ENCODE measurements around the gene WNT3A.

WNT3A gene

GRCh38 chr1:228045871-228046270 is 39.1 kb downstream of the WNT3A start:
- Histone ChIP-seq H3K4me1 (ENCODE audit: insufficient read depth, low read length, poor library complexity, severe bottlenecking) (no peaks in the 10 kb centered on the region), H3K27me3 (ENCODE audit: insufficient read depth, low read length, poor library complexity, severe bottlenecking) (no peaks in the 10 kb centered on the region), H3K4me3 (ENCODE audit: low read length, poor library complexity, severe bottlenecking) (no peak overlapping the region), H3K9me2 (replicated peaks; ENCODE audit: low read depth, low read length) (no peaks in the 10 kb centered on the region), H3F3A (ENCODE audit: low read depth) (no peaks in the 10 kb centered on the region), H3K79me2 (ENCODE audit: insufficient read depth, low read length) (no peaks in the 10 kb centered on the region), H3K9ac (ENCODE audit: low read depth, low read length, poor library complexity, severe bottlenecking) (no peak overlapping the region), H2AFZ (ENCODE audit: low read length) (no peak overlapping the region), H3K4me2 (ENCODE audit: low read depth, low read length, poor library complexity, severe bottlenecking) (no peak overlapping the region), H3K36me3 (ENCODE audit: insufficient read depth, low read length) (no peaks in the 10 kb centered on the region), H4K20me1 (ENCODE audit: insufficient read depth, low read length, poor library complexity, severe bottlenecking) (no peaks in the 10 kb centered on the region), H3K9me3 (ENCODE audit: insufficient read depth, low read depth, low read length) (peaks cover 3% of the 10 kb centered on the region; the same call in 1 of the 2 replicates)
- TF ChIP-seq EZH2phosphoT487 (IDR thresholded peaks at IDR 0.05; ENCODE audit: borderline replicate concordance) (no peak), CTCF (conservative IDR thresholded peaks at IDR 0.05; ENCODE audit: low read length) (no peak)

GRCh38 chr1:228046421-228047182 is 39.8 kb downstream of the WNT3A start:
- Histone ChIP-seq H2AFZ (ENCODE audit: low read length) (no peak overlapping the region), H3K9ac (ENCODE audit: low read depth, low read length, poor library complexity, severe bottlenecking) (no peak overlapping the region), H4K20me1 (ENCODE audit: insufficient read depth, low read length, poor library complexity, severe bottlenecking) (no peaks in the 10 kb centered on the region), H3K4me2 (ENCODE audit: low read depth, low read length, poor library complexity, severe bottlenecking) (no peak overlapping the region), H3F3A (ENCODE audit: low read depth) (no peaks in the 10 kb centered on the region), H3K36me3 (ENCODE audit: insufficient read depth, low read length) (no peaks in the 10 kb centered on the region), H3K9me3 (ENCODE audit: insufficient read depth, low read depth, low read length) (peaks cover 3% of the 10 kb centered on the region; the same call in 1 of the 2 replicates), H3K9me2 (replicated peaks; ENCODE audit: low read depth, low read length) (no peaks in the 10 kb centered on the region), H3K79me2 (ENCODE audit: insufficient read depth, low read length) (no peaks in the 10 kb centered on the region), H3K4me1 (ENCODE audit: insufficient read depth, low read length, poor library complexity, severe bottlenecking) (no peaks in the 10 kb centered on the region), H3K27me3 (ENCODE audit: insufficient read depth, low read length, poor library complexity, severe bottlenecking) (no peaks in the 10 kb centered on the region), H3K4me3 (ENCODE audit: low read length, poor library complexity, severe bottlenecking) (no peak overlapping the region)
- TF ChIP-seq CTCF (conservative IDR thresholded peaks at IDR 0.05; ENCODE audit: low read length) (no peak), EZH2phosphoT487 (IDR thresholded peaks at IDR 0.05; ENCODE audit: borderline replicate concordance) (no peak)

GRCh38 chr1:228047183-228047466 is 40.3 kb downstream of the WNT3A start:
- Histone ChIP-seq H3K9me2 (replicated peaks; ENCODE audit: low read depth, low read length) (no peaks in the 10 kb centered on the region), H3K4me3 (ENCODE audit: low read length, poor library complexity, severe bottlenecking) (no peak overlapping the region), H3F3A (ENCODE audit: low read depth) (no peaks in the 10 kb centered on the region), H3K27me3 (ENCODE audit: insufficient read depth, low read length, poor library complexity, severe bottlenecking) (no peaks in the 10 kb centered on the region), H3K79me2 (ENCODE audit: insufficient read depth, low read length) (no peaks in the 10 kb centered on the region), H3K36me3 (ENCODE audit: insufficient read depth, low read length) (no peaks in the 10 kb centered on the region), H3K4me2 (ENCODE audit: low read depth, low read length, poor library complexity, severe bottlenecking) (no peak overlapping the region), H3K4me1 (ENCODE audit: insufficient read depth, low read length, poor library complexity, severe bottlenecking) (no peaks in the 10 kb centered on the region), H3K9ac (ENCODE audit: low read depth, low read length, poor library complexity, severe bottlenecking) (no peak overlapping the region), H3K9me3 (ENCODE audit: insufficient read depth, low read depth, low read length) (peaks cover 2% of the 10 kb centered on the region; the same call in 1 of the 2 replicates), H2AFZ (ENCODE audit: low read length) (no peak overlapping the region), H4K20me1 (ENCODE audit: insufficient read depth, low read length, poor library complexity, severe bottlenecking) (no peaks in the 10 kb centered on the region)
- TF ChIP-seq EZH2phosphoT487 (IDR thresholded peaks at IDR 0.05; ENCODE audit: borderline replicate concordance) (no peak), CTCF (conservative IDR thresholded peaks at IDR 0.05; ENCODE audit: low read length) (no peak)

Measured in Loucy (cell line).